Endothelial cell (in vitro differentiated cells): Measurements from ENCODE around the gene CST9. TPM values are rescaled to one million over a fixed set of nuclear protein-coding genes. Genes with fewer than 3 reads are reported as not detected.

ENCODE experiments used
- DNase-seq: peaks from one replicate; pipeline ENCODE4 v3.0.0; 2021; ENCODE audit warnings: low spot score
- H3K27ac Mint-ChIP-seq: one replicate; pipeline ENCODE4 v1.8.0; 2021; ENCODE audit warnings: mixed read lengths, inconsistent platforms; ENCODE audit not compliant: unreplicated experiment
- H3K27me3 Mint-ChIP-seq: one replicate; pipeline ENCODE4 v1.8.0; 2021; ENCODE audit warnings: mild to moderate bottlenecking, moderate library complexity, mixed read lengths, inconsistent platforms; ENCODE audit not compliant: unreplicated experiment
- H3K36me3 Mint-ChIP-seq: one replicate; pipeline ENCODE4 v1.8.0; 2021; ENCODE audit warnings: mild to moderate bottlenecking, low read depth, mixed read lengths, inconsistent platforms; ENCODE audit not compliant: unreplicated experiment
- H3K4me1 Mint-ChIP-seq: one replicate; pipeline ENCODE4 v1.8.0; 2021; ENCODE audit warnings: mild to moderate bottlenecking, mixed read lengths, inconsistent platforms; ENCODE audit not compliant: unreplicated experiment
- H3K4me3 Mint-ChIP-seq: one replicate; pipeline ENCODE4 v1.8.0; 2021; ENCODE audit warnings: mild to moderate bottlenecking, mixed read lengths, inconsistent platforms; ENCODE audit not compliant: unreplicated experiment
- H3K9me3 Mint-ChIP-seq: one replicate; pipeline ENCODE4 v1.8.0; 2021; ENCODE audit warnings: mixed read lengths, inconsistent platforms; ENCODE audit not compliant: unreplicated experiment
- total RNA-seq: library from RNA; stranded (reverse); fragmentation: NEBNext Ultra II Directional; extraction: Animal tissue kit (Norgen Biotek cat#: 25700); gene quantifications from one replicate; pipeline ENCODE4 v1.2.1, GENCODE V29; 2021; ENCODE audit not compliant: unreplicated experiment
- TF ChIP-seq, protein P1 (sequence below): fragments of 200-600 bp; sonication (generic); IDR thresholded peaks from one replicate; pipeline ENCODE4 v1.5.0; 2021; ENCODE audit warnings: antibody characterized with exemption; ENCODE audit not compliant: unreplicated experiment

CST9 gene
- total RNA-seq, 1 donor from 2014 or later: not detected

DNA sequence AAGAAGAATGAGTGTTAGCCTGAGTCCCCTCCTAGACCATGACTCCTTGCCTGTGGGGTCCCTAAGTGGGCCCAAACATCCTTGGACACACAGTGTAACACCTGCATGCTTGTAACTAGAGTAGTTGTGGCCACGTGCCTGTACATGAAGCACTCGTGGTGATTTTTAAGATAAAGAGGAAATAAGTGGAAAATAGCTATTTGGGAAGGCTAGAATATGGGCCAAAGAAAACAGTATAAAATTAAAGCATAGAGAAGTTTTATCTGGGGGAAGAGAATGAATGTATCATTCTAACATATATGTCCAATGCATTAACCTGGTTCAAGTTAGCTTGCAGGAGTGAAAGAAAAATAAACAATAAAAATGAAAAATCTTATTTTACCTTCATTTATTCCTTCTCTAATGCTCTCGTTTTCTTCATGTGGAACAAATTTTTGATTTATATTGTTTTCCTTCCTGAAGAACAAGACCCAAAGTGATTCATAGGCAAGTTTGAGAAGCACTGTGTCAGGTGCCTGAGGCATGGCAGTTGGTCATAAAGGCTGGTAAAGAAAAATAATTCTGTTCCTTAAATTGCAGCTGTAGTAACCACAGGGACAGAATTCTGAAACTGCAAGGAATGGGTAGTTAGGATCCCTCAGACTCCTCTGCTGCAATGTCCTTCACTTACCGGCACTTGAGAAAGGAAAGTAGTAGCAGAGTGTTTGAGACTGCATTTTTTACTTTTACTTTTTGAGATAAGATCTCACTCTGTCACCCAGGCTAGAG lies 40.6 kb upstream of the CST9 start:
- H3K27me3 Mint-ChIP-seq: no peaks in the 10 kb centered on the region
- no peak overlapping the region for H3K27ac Mint-ChIP-seq
- no peaks in the 10 kb centered on the region for H3K9me3 Mint-ChIP-seq
- no peak overlapping the region for H3K4me3 Mint-ChIP-seq
- no peaks in the 10 kb centered on the region for H3K36me3 Mint-ChIP-seq
- DNase-seq: no peak
- H3K4me1 Mint-ChIP-seq: peaks cover 6% of the 10 kb centered on the region
- TF ChIP-seq, protein P1, sequence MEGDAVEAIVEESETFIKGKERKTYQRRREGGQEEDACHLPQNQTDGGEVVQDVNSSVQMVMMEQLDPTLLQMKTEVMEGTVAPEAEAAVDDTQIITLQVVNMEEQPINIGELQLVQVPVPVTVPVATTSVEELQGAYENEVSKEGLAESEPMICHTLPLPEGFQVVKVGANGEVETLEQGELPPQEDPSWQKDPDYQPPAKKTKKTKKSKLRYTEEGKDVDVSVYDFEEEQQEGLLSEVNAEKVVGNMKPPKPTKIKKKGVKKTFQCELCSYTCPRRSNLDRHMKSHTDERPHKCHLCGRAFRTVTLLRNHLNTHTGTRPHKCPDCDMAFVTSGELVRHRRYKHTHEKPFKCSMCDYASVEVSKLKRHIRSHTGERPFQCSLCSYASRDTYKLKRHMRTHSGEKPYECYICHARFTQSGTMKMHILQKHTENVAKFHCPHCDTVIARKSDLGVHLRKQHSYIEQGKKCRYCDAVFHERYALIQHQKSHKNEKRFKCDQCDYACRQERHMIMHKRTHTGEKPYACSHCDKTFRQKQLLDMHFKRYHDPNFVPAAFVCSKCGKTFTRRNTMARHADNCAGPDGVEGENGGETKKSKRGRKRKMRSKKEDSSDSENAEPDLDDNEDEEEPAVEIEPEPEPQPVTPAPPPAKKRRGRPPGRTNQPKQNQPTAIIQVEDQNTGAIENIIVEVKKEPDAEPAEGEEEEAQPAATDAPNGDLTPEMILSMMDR: no peak

DNA sequence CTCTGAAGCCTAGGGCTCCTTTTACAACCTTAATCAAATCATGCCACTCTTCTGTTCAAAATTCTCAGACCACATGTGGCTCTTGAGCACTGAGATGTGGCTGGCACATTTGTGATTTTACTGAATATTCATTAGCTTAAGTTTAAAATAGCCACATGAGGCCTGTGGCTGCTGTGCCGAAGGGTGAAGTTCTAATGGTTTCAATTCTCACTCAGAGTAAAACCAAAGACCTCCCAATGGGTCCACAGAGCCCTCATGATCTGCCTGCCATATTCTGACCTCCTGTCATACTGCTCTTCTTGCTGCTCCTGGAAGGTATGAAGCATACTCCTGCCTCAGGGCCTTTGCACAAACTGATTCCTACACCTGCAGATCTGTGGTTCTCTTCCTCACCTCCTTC lies 39.9 kb upstream of the CST9 start:
- no peaks in the 10 kb centered on the region for H3K27me3 Mint-ChIP-seq
- TF ChIP-seq, protein P1: no peak
- H3K4me3 Mint-ChIP-seq: no peak overlapping the region
- no peaks in the 10 kb centered on the region for H3K9me3 Mint-ChIP-seq
- H3K27ac Mint-ChIP-seq: no peak overlapping the region
- H3K4me1 Mint-ChIP-seq: peaks cover 6% of the 10 kb centered on the region
- no peaks in the 10 kb centered on the region for H3K36me3 Mint-ChIP-seq
- DNase-seq: no peak

DNA sequence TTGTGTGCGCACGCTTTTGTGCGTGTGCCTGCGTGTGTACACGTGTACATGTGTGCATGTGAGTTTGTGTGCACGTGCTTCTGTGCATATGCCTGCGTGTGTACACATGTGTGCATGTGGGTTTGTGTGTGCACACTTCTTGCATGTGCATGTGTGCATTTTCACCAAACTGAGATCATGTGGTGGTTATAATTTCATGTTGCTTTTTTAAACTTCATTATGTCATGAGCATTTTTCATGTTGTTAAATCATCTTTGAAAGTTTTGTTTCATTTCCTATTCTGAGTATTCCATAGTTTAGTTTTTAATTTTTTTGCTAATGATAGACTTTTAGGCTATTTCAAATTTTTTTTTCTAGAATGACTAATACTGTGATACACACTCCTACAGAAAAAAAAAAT lies 38.4 kb upstream of the CST9 start:
- TF ChIP-seq, protein P1: no peak
- H3K27me3 Mint-ChIP-seq: no peaks in the 10 kb centered on the region
- no peaks in the 10 kb centered on the region for H3K9me3 Mint-ChIP-seq
- no peak overlapping the region for H3K4me3 Mint-ChIP-seq
- no peak overlapping the region for H3K27ac Mint-ChIP-seq
- peaks cover 6% of the 10 kb centered on the region for H3K4me1 Mint-ChIP-seq
- DNase-seq: no peak
- no peaks in the 10 kb centered on the region for H3K36me3 Mint-ChIP-seq

DNA sequence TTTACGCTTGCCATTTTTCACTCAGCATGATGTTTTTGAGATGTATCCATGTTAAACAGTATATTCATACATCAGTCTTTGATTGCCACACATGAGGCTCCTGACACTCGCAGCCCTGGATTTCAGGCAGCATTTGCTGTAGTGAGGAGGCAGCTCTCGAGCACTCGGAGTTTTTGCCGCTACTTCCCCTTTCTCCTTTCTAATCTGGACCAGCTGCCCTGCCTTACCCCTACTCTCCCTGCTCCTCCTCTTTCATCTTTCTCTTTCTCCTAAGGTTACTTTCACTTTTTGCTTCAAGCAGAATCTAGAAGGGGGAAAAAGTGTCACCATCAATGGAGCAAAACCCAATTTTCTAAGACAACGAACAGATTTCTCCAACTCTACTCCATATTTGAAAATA lies 37.9 kb upstream of the CST9 start:
- no peak overlapping the region for H3K27ac Mint-ChIP-seq
- H3K36me3 Mint-ChIP-seq: no peaks in the 10 kb centered on the region
- no peak for DNase-seq
- H3K27me3 Mint-ChIP-seq: no peaks in the 10 kb centered on the region
- TF ChIP-seq, protein P1: no peak
- H3K4me1 Mint-ChIP-seq: peaks cover 6% of the 10 kb centered on the region
- H3K4me3 Mint-ChIP-seq: no peak overlapping the region
- H3K9me3 Mint-ChIP-seq: no peaks in the 10 kb centered on the region

DNA sequence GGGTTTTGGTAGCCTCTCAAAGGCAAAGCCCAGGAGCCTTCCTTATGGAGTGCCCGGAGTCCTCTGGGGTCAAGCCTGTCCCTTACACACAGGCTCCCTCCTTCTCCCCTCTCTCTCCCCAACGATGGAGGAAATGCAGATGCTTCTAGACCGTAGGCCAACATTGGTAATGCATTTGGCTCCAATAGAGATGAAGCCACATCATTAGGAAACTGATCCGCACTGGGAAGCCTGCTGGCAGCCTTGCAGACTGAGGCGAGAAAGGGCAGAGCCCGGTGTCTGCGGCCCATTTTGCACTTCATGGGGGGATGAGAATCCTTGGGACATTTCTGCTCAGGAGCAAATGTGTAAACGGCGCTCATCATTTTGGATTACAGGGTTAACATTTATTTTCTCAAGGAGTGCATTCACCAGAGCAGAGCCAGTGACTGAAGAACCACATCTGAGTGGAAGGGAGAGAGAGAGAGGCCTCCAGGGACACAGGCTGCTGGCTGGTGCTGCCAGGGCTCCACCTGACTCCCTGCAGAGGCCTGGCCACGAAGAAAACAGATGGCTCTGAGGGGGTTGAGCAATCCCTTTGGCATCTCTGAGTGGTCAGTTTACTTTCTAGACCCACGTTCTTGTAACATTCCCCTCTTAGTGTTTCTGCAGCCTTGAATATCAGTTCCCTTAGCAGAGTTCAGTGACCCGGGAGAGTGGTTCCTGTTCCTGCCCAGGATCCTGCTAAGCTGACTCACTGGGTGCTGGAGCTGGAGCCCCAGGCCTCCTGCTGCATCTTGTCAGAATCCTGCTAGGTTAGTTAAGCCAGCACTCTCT lies 36.4 kb upstream of the CST9 start:
- Mint-ChIP-seq H3K9me3 (no peaks in the 10 kb centered on the region), H3K36me3 (no peaks in the 10 kb centered on the region), H3K4me1 (peaks cover 6% of the 10 kb centered on the region), H3K27me3 (peaks cover under 1% of the 10 kb centered on the region), H3K27ac (no peak overlapping the region), H3K4me3 (no peak overlapping the region)
- TF ChIP-seq, protein P1: no peak
- DNase-seq: no peak
